ENCODE measurements around the gene CARD16. TPM values are rescaled to one million over a fixed set of nuclear protein-coding genes. Genes with fewer than 3 reads are reported as not detected.
A peak's percentile ranks its signal among the peaks of the same experiment; 100 is the strongest.

CARD16 gene
- polyA plus RNA-seq, 4 donors, result 21.9 to 145 (median 70.5) TPM

DNA sequence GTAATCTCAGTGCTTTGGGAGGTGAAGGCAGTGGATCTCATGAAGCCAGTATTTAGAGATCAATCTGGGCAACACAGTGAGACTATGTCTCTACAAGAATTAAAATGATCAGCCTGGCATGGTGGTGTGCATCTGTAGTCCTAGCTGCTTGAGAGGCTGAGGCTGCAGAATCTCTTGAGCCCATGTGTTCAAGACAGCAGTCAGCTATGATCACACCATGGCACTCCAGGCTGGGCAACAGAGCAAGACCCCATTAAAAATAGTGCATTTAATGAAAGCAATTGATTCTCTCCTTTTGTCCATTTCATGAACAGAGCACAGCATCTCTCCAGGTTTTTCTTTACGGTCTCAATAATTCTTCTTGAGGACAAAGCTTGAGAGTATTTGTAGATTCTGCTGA is 11.3 kb upstream of the CARD16 start:
- no peaks in the 10 kb centered on the region for H3K9me3 ChIP-seq (ENCODE audit: control insufficient read depth in 2 of 2, insufficient read depth in 1 of 2, low read depth in 1 of 2, low read length in 1 of 2)
- no peak overlapping the region for H3K4me3 ChIP-seq (ENCODE audit: low read depth in 1 of 3, low read length in 3 of 3)
- H3K36me3 ChIP-seq (ENCODE audit: control insufficient read depth in 3 of 3, insufficient read depth in 2 of 3, low read depth in 1 of 3, low read length in 3 of 3), result no peaks in the 10 kb centered on the region
- WGBS, 3 donors, result 86 to 97% (median 97%) methylated on average over 1 of the region's 1 CpG
- no peaks in the 10 kb centered on the region for H3K4me1 ChIP-seq (ENCODE audit: control insufficient read depth in 3 of 3, insufficient read depth in 2 of 3, low read depth in 1 of 3, low read length in 2 of 3)
- no peak for DNase-seq
- no peak overlapping the region for H3K27ac ChIP-seq (ENCODE audit: low read depth in 1 of 3, low read length in 2 of 3)
- no peak for FAIRE-seq
- H3K27me3 ChIP-seq (ENCODE audit: control insufficient read depth in 3 of 3, insufficient read depth in 3 of 3, low read length in 3 of 3), result no peaks in the 10 kb centered on the region

DNA sequence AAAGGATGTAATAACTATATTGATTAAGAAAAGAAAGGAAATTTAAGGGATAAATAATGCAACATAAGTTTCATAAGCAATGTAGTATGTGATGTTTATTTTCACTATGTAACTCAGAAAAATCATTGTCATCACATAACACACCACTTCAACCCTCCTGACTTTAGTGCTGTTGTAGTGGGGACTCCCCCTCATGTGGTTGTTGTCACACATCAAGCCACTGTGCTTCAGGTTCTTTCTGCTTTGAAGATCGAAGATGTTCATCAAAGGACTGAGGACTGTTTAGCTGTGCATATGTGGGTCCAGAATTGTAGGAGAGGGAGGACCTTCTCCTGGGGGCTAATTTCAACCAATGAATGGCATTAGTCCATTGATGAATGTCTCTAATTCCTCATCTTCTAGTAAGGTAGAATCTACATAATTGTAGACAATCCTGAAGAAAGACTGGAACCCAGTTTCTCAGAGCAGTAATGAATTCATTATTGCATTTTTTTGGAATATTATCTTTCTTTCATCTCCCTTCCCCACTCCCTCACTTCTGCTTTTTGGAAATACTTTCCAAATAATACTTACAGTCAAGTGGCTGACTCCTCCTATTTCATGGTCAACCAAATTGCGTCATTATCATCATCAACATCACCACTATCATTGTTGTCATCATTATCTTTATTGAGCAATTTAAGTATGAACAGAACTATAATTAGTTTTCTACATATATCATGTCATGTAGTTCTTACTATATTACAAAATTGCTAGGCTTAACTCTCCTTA is 9.8 kb upstream of the CARD16 start:
- Histone ChIP-seq H3K4me1 (ENCODE audit: control insufficient read depth in 3 of 3, insufficient read depth in 2 of 3, low read depth in 1 of 3, low read length in 2 of 3) (no peaks in the 10 kb centered on the region), H3K27me3 (ENCODE audit: control insufficient read depth in 3 of 3, insufficient read depth in 3 of 3, low read length in 3 of 3) (no peaks in the 10 kb centered on the region)
- no peak for FAIRE-seq

DNA sequence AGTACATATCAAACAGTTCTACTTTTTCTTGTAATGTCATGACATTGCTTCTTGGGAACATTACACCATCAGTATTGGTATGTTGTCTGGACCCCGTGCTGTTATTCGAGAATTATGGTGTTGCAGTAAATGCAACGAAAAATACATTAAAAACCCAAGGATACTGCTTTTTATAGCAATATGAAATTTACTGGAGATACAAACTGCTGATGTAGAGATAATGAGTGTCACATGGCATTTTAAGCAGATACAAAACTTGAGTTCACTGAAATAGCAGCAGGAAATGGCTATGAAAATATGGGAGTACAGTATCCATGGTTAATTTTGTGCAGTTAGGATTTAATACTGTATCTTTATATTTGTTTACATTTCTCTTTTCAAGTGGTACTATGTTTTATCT is 7.4 kb upstream of the CARD16 start:
- H3K4me1 ChIP-seq (ENCODE audit: control insufficient read depth in 3 of 3, insufficient read depth in 2 of 3, low read depth in 1 of 3, low read length in 2 of 3), result no peaks in the 10 kb centered on the region
- no peak overlapping the region for H3K4me3 ChIP-seq (ENCODE audit: low read depth in 1 of 3, low read length in 3 of 3)
- H3K27ac ChIP-seq (ENCODE audit: low read depth in 1 of 3, low read length in 2 of 3), result no peak overlapping the region
- 84 to 96% (median 90%) methylated on average over 3 of the region's 3 CpGs for WGBS, 3 donors
- DNase-seq (no peak), FAIRE-seq (no peak)
- H3K9me3 ChIP-seq (ENCODE audit: control insufficient read depth in 2 of 2, insufficient read depth in 1 of 2, low read depth in 1 of 2, low read length in 1 of 2), result no peaks in the 10 kb centered on the region
- no peaks in the 10 kb centered on the region for H3K27me3 ChIP-seq (ENCODE audit: control insufficient read depth in 3 of 3, insufficient read depth in 3 of 3, low read length in 3 of 3)
- H3K36me3 ChIP-seq (ENCODE audit: control insufficient read depth in 3 of 3, insufficient read depth in 2 of 3, low read depth in 1 of 3, low read length in 3 of 3), result no peaks in the 10 kb centered on the region

More for the DNA sequence above, 9.8 kb upstream of the CARD16 start:
- WGBS, 3 donors, result 47 to 80% (median 65%) methylated on average over 2 of the region's 2 CpGs
- no peaks in the 10 kb centered on the region for H3K9me3 ChIP-seq (ENCODE audit: control insufficient read depth in 2 of 2, insufficient read depth in 1 of 2, low read depth in 1 of 2, low read length in 1 of 2)
- DNase-seq, result no peak
- no peak overlapping the region for H3K27ac ChIP-seq (ENCODE audit: low read depth in 1 of 3, low read length in 2 of 3)
- no peak overlapping the region for H3K4me3 ChIP-seq (ENCODE audit: low read depth in 1 of 3, low read length in 3 of 3)
- no peaks in the 10 kb centered on the region for H3K36me3 ChIP-seq (ENCODE audit: control insufficient read depth in 3 of 3, insufficient read depth in 2 of 3, low read depth in 1 of 3, low read length in 3 of 3)

DNA sequence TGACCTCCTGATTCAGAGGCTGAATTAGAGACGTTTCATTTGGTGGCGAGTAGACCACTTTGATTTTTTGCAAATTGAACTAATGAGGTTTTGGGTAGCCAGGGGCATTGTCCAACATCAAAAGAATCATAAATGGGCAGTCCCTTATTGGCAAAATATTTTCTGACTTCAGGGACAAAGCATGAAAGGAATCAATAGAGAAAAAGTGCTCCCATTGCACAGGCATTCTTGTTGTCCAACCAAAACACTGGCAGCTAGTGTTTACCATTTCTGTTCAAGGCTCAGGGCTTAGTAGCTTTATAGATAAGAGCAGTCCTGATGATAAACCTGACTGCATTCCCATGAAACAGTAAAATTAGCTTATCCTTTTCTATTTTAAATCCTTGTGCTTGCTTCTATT is 6.4 kb upstream of the CARD16 start:
- Histone ChIP-seq H3K9me3 (ENCODE audit: control insufficient read depth in 2 of 2, insufficient read depth in 1 of 2, low read depth in 1 of 2, low read length in 1 of 2) (no peaks in the 10 kb centered on the region), H3K27ac (ENCODE audit: low read depth in 1 of 3, low read length in 2 of 3) (no peak overlapping the region), H3K36me3 (ENCODE audit: control insufficient read depth in 3 of 3, insufficient read depth in 2 of 3, low read depth in 1 of 3, low read length in 3 of 3) (no peaks in the 10 kb centered on the region), H3K4me3 (ENCODE audit: low read depth in 1 of 3, low read length in 3 of 3) (no peak overlapping the region), H3K27me3 (ENCODE audit: control insufficient read depth in 3 of 3, insufficient read depth in 3 of 3, low read length in 3 of 3) (no peaks in the 10 kb centered on the region), H3K4me1 (ENCODE audit: control insufficient read depth in 3 of 3, insufficient read depth in 2 of 3, low read depth in 1 of 3, low read length in 2 of 3) (no peaks in the 10 kb centered on the region)
- DNase-seq, result no peak
- 85 to 93% (median 87%) methylated on average over 2 of the region's 2 CpGs for WGBS, 3 donors
- FAIRE-seq, result no peak

DNA sequence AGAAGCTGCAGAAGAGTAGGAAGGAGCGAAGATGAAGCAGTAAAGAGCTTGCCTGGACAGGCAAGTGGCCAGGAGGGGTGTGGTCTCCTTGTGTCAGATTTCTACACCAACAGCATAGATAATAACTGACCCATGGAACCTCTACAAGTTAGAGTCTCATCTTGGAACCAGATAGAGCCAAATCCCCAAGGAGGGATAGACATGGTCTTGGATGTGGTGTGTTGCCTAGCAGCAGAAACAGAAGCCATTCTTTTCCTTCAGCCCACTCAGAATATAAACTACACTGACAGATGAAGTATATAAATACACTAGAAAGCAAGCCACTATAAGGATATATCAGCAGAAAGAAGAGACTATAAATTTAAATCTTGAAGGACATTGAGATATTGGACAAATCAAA is 4.3 kb upstream of the CARD16 start:
- Histone ChIP-seq H3K36me3 (ENCODE audit: control insufficient read depth in 3 of 3, insufficient read depth in 2 of 3, low read depth in 1 of 3, low read length in 3 of 3) (no peaks in the 10 kb centered on the region), H3K27me3 (ENCODE audit: control insufficient read depth in 3 of 3, insufficient read depth in 3 of 3, low read length in 3 of 3) (no peaks in the 10 kb centered on the region), H3K27ac (ENCODE audit: low read depth in 1 of 3, low read length in 2 of 3) (no peak overlapping the region), H3K4me1 (ENCODE audit: control insufficient read depth in 3 of 3, insufficient read depth in 2 of 3, low read depth in 1 of 3, low read length in 2 of 3) (no peaks in the 10 kb centered on the region), H3K9me3 (ENCODE audit: control insufficient read depth in 2 of 2, insufficient read depth in 1 of 2, low read depth in 1 of 2, low read length in 1 of 2) (no peaks in the 10 kb centered on the region), H3K4me3 (ENCODE audit: low read depth in 1 of 3, low read length in 3 of 3) (no peak overlapping the region)
- 82 to 100% (median 93%) methylated on average over 1 of the region's 1 CpG for WGBS, 3 donors
- no peak for DNase-seq
- no peak for FAIRE-seq

DNA sequence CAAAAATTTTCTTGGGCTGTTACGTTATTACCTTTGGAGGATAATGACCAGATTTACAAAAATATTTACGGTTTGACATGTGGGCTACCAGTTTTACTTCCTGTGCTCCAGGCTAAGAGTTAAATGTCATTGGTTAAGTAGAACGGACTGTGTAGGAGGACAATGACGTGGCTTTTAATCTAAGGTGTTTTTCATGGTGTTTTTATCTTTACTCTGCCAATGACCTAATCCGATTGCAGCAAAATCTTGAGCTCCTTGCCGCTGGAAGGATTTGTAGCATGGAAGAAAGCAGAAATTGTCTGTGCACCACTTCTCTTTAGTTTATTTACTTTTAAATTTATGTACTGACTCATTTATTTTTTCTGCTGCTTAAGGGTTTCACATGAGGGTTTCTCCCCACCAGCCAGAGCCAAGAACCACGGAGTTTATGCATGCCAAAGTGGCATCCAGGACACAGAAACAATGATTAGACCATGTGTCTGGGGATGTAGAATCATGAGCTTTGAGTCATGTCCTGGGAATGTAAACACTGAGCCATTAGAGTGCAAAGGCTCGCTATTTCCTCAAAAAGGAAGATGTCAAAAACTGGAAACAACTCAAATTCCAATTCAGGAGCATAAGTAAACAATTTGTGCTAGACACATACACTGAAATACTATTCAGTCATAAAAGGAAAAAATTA is 1.9 kb upstream of the CARD16 start:
- H3K4me3 ChIP-seq (ENCODE audit: low read depth in 1 of 3, low read length in 3 of 3), result no peak overlapping the region
- peaks cover 0 to 4% (median 0%) of the 10 kb centered on the region in 3 donors for H3K4me1 ChIP-seq (ENCODE audit: control insufficient read depth in 3 of 3, insufficient read depth in 2 of 3, low read depth in 1 of 3, low read length in 2 of 3)
- peak in 1 of 2 donors; percentile 69 for DNase-seq
- no peak for FAIRE-seq
- no peaks in the 10 kb centered on the region for H3K27me3 ChIP-seq (ENCODE audit: control insufficient read depth in 3 of 3, insufficient read depth in 3 of 3, low read length in 3 of 3)
- H3K27ac ChIP-seq (ENCODE audit: low read depth in 1 of 3, low read length in 2 of 3), result peak overlapping the region in 1 of 3 donors; percentile 48
- no peaks in the 10 kb centered on the region for H3K9me3 ChIP-seq (ENCODE audit: control insufficient read depth in 2 of 2, insufficient read depth in 1 of 2, low read depth in 1 of 2, low read length in 1 of 2)
- H3K36me3 ChIP-seq (ENCODE audit: control insufficient read depth in 3 of 3, insufficient read depth in 2 of 3, low read depth in 1 of 3, low read length in 3 of 3), result no peaks in the 10 kb centered on the region
- 55 to 72% (median 59%) methylated on average over 8 of the region's 8 CpGs for WGBS, 3 donors

DNA sequence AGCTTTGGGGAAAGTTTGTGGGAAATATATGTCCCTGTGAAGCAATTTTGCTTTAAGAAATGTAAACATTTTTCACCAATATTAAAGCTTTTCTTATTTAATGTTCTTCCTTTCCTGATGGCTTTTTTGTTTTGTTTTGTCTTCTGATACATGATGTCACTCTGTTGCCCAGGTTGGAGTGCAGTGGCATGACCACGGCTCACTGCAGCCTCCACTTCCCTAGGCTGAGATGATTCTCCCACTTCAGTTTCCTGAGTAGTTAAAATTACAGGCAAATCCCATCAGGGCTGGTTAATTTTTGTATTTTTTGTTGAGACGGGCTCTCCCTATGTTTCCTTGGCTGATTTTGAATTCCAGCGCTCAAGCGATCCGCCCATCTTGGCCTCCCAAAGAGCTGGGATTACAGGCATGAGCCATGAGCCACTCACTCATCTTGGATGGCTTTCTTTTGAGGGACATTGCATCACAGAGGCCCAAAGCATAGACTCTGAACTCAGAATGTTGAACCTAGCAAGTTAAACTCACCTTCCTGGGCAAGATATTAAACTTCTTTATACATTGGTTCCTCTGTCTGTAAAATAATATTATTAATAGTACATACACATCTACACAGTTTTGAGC is 651 bp upstream of the CARD16 start:
- FAIRE-seq (no peak), DNase-seq (no peak)
- Histone ChIP-seq H3K4me3 (ENCODE audit: low read depth in 1 of 3, low read length in 3 of 3) (no peak overlapping the region), H3K36me3 (ENCODE audit: control insufficient read depth in 3 of 3, insufficient read depth in 2 of 3, low read depth in 1 of 3, low read length in 3 of 3) (no peaks in the 10 kb centered on the region), H3K4me1 (ENCODE audit: control insufficient read depth in 3 of 3, insufficient read depth in 2 of 3, low read depth in 1 of 3, low read length in 2 of 3) (peaks cover 0 to 6% (median 5%) of the 10 kb centered on the region in 3 donors), H3K27me3 (ENCODE audit: control insufficient read depth in 3 of 3, insufficient read depth in 3 of 3, low read length in 3 of 3) (no peaks in the 10 kb centered on the region), H3K27ac (ENCODE audit: low read depth in 1 of 3, low read length in 2 of 3) (peak overlapping the region in 1 of 3 donors; percentile 82), H3K9me3 (ENCODE audit: control insufficient read depth in 2 of 2, insufficient read depth in 1 of 2, low read depth in 1 of 2, low read length in 1 of 2) (no peaks in the 10 kb centered on the region)
- WGBS, 3 donors, result 69 to 91% (median 88%) methylated on average over 5 of the region's 5 CpGs

DNA sequence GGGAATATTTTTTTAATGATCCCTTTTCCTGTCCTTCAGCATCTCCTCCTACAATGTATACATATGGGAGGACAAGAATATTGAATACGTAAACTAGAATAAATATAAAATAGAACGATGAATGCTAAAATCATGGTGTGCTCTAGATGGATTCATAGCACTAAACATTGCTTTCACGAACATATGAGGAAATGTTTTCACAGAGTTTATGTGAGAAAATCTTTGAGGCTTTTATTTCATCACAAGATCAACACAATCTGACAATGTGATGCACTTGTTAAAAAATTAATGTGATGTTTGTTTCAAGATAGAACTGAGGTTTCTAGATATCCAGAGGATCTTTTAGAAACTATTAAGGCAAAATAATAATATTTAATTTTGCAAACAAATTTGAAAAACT is 3.0 kb downstream of the CARD16 start:
- Histone ChIP-seq H3K27me3 (ENCODE audit: control insufficient read depth in 3 of 3, insufficient read depth in 3 of 3, low read length in 3 of 3) (no peaks in the 10 kb centered on the region), H3K4me1 (ENCODE audit: control insufficient read depth in 3 of 3, insufficient read depth in 2 of 3, low read depth in 1 of 3, low read length in 2 of 3) (peaks cover 0 to 9% (median 6%) of the 10 kb centered on the region in 3 donors)

More for the DNA sequence above, 3.0 kb downstream of the CARD16 start:
- FAIRE-seq, result peak; percentile 19
- Histone ChIP-seq H3K4me3 (ENCODE audit: low read depth in 1 of 3, low read length in 3 of 3) (no peak overlapping the region), H3K27ac (ENCODE audit: low read depth in 1 of 3, low read length in 2 of 3) (no peak overlapping the region), H3K9me3 (ENCODE audit: control insufficient read depth in 2 of 2, insufficient read depth in 1 of 2, low read depth in 1 of 2, low read length in 1 of 2) (peaks cover 0 to 7% of the 10 kb centered on the region in 2 donors), H3K36me3 (ENCODE audit: control insufficient read depth in 3 of 3, insufficient read depth in 2 of 3, low read depth in 1 of 3, low read length in 3 of 3) (no peaks in the 10 kb centered on the region)
- WGBS, 3 donors, result 55 to 70% (median 67%) methylated on average over 3 of the region's 3 CpGs
- no peak for DNase-seq

All from small intestine (tissue), 7 donors.